K562 (cell line): ENCODE measurements around the gene DYNLL1. TPM values are rescaled to one million over a fixed set of nuclear protein-coding genes. Genes with fewer than 3 reads are reported as not detected.
A peak's percentile ranks its signal among the peaks of the same experiment; 100 is the strongest.

Experiments used
- ATAC-seq: fragments of 200-7000 bp; cut with Tn5 transposase; 3 replicates; pipeline ENCODE4 v1.9.1; 2020; ENCODE audit warnings: moderate library complexity
- BruUV-seq: library from RNA; stranded (reverse); fragments of 400-500 nt; replicated peaks from 2 replicates; lab custom pipeline; 2021; lab: Mats Ljungman, UMichigan
- CTCF ChIA-PET: fragments of 300-600 bp; formaldehyde crosslinking; extraction: SDS; loops from one replicate; lab custom pipeline; 2021; ENCODE audit warnings: low intra/inter-chr PET ratio; lab: Yijun Ruan, JAX
- POLR2A ChIA-PET: fragments of 300-600, 350-650 bp; sonication (Branson Sonifier 250); formaldehyde crosslinking; extraction: SDS; loops from one replicate; lab custom pipeline; 2021; ENCODE audit warnings: antibody characterized with exemption, inconsistent platforms; lab: Yijun Ruan, JAX
- DNase-seq, 4 experiments: peaks; one replicate each; pipeline versions ENCODE4 v3.0.0 to v3.0.0-alpha.2; 2011 to 2018; ENCODE audit warnings: low spot score in 3 of 4, mixed read lengths in 3 of 4; ENCODE audit errors: extremely low read depth in 1 of 4
- FAIRE-seq: peaks from 2 replicates; lab custom pipeline; 2011; peaks lifted over from hg19 to GRCh38; lab: Jason Lieb, UNC
- H2AFZ ChIP-seq: 2 replicates; pipeline ENCODE4 v1.6.0; 2011; ENCODE audit warnings: low read depth, low read length, control low read depth, inconsistent platforms
- H3K27ac ChIP-seq: fragments of 200-600 bp; 3 replicates; pipeline ENCODE4 v1.8.0; 2011; ENCODE audit warnings: low read depth, mild to moderate bottlenecking, control low read depth, inconsistent platforms, low read length, moderate library complexity, mixed read lengths; ENCODE audit errors: extremely low read depth
- H3K27me3 ChIP-seq, 2 experiments: fragments of 300-600 bp in 1 of 2; 2 replicates in 1 of 2; 3 replicates in 1 of 2; pipeline versions ENCODE4 v1.6.0 to v1.8.0; 2011; ENCODE audit warnings: inconsistent platforms in 2 of 2, low read length in 2 of 2, mild to moderate bottlenecking in 1 of 2, mixed read lengths in 1 of 2, moderate library complexity in 1 of 2; ENCODE audit not compliant: control insufficient read depth in 2 of 2, insufficient read depth in 2 of 2
- H3K36me3 ChIP-seq: fragments of 300-600 bp; 3 replicates; pipeline ENCODE4 v1.8.0; 2011; ENCODE audit warnings: mild to moderate bottlenecking, low read length, inconsistent platforms; ENCODE audit not compliant: control insufficient read depth, insufficient read depth
- H3K4me1 ChIP-seq, 2 experiments: fragments of 200-600 bp in 1 of 2; replicated peaks in 1 of 2; 2 replicates in 1 of 2; 3 replicates in 1 of 2; pipeline versions ENCODE4 v1.5.1 to v1.8.0; 2011; ENCODE audit warnings: inconsistent platforms in 2 of 2, low read length in 2 of 2, mild to moderate bottlenecking in 1 of 2, mixed read lengths in 1 of 2, moderate library complexity in 1 of 2; ENCODE audit not compliant: control insufficient read depth in 2 of 2, insufficient read depth in 2 of 2
- H3K4me2 ChIP-seq: 2 replicates; pipeline ENCODE4 v1.6.1; 2011; ENCODE audit warnings: low read length, control low read depth, inconsistent platforms, mixed read lengths; ENCODE audit not compliant: insufficient read depth
- H3K4me3 ChIP-seq: fragments of 200-600 bp; sonication (generic), shearing (Covaris generic); 2 replicates; pipeline ENCODE4 v1.5.1; 2016; ENCODE audit warnings: control low read depth, inconsistent platforms
- H3K79me2 ChIP-seq: fragments of 200-600 bp; 3 replicates; pipeline ENCODE4 v1.8.0; 2011; ENCODE audit warnings: low read length, inconsistent platforms; ENCODE audit not compliant: control insufficient read depth, insufficient read depth
- H3K9ac ChIP-seq, 2 experiments: 2 replicates each; pipeline versions ENCODE4 v1.6.0 to v1.6.1; 2011; ENCODE audit warnings: low read depth in 2 of 2, low read length in 2 of 2, control low read depth in 1 of 2, inconsistent platforms in 1 of 2, mild to moderate bottlenecking in 1 of 2, mixed read lengths in 1 of 2; ENCODE audit not compliant: insufficient read depth in 1 of 2
- H3K9me1 ChIP-seq: one replicate; pipeline ENCODE4 v1.6.0; 2011; ENCODE audit warnings: inconsistent platforms, mild to moderate bottlenecking, low read length, moderate library complexity; ENCODE audit not compliant: control insufficient read depth, insufficient read depth
- H3K9me3 ChIP-seq: replicated peaks from 2 replicates; pipeline ENCODE4 v1.5.1; 2011; ENCODE audit warnings: low read depth, low read length, inconsistent platforms; ENCODE audit not compliant: control insufficient read depth, insufficient read depth
- H4K20me1 ChIP-seq: replicated peaks from 2 replicates; pipeline ENCODE4 v1.6.1; 2011; ENCODE audit warnings: low read length, inconsistent platforms, mixed read lengths; ENCODE audit not compliant: control insufficient read depth, insufficient read depth
- CREM ChIP-seq: IDR thresholded peaks from 2 replicates; pipeline ENCODE4 v1.6.1; 2014; ENCODE audit warnings: antibody characterized with exemption, low read depth
- ETV5 ChIP-seq: sonication (generic); formaldehyde crosslinking; IDR thresholded peaks from 2 replicates; pipeline ENCODE4 v1.4.0; 2020; ENCODE audit warnings: low read depth, mild to moderate bottlenecking, missing genetic modification reagents
- FOXK1 ChIP-seq: sonication (generic); formaldehyde crosslinking; IDR thresholded peaks from 2 replicates; pipeline ENCODE4 v1.8.0; 2022; ENCODE audit warnings: missing genetic modification reagents, mild to moderate bottlenecking, borderline replicate concordance
- HDGF ChIP-seq: fragments of 450-650 bp; IDR thresholded peaks from 2 replicates; pipeline ENCODE4 v1.6.1; 2016
- NR2C2 ChIP-seq, 2 experiments: fragments of 200-800 bp in 1 of 2; sonication (Bioruptor generic) in 1 of 2; sonication (generic) in 1 of 2; formaldehyde crosslinking in 1 of 2; IDR thresholded peaks; 2 replicates each; pipeline versions ENCODE4 v1.6.1 to v1.8.0; 2016 to 2022; ENCODE audit warnings: mild to moderate bottlenecking in 1 of 2, missing compliant biosample characterization in 1 of 2, missing genetic modification characterization in 1 of 2, missing genetic modification reagents in 1 of 2
- XRCC3 ChIP-seq: fragments of 450-650 bp; IDR thresholded peaks from 2 replicates; pipeline ENCODE4 v1.6.1; 2017; ENCODE audit warnings: mild to moderate bottlenecking, moderate library complexity
- XRCC5 ChIP-seq: fragments of 200-400 bp; formaldehyde crosslinking; IDR thresholded peaks from 2 replicates; pipeline ENCODE4 v1.6.1; 2017; ENCODE audit warnings: low read depth, mild to moderate bottlenecking, low read length
- ZC3H4 ChIP-seq: sonication (generic); formaldehyde crosslinking; IDR thresholded peaks from 2 replicates; pipeline ENCODE4 v1.9.0; 2021; ENCODE audit warnings: missing genetic modification reagents, borderline replicate concordance
- WGBS: fragments of 100-300 bp; shearing (Covaris generic); methylation state at CpG from one replicate; pipeline ENCODE4 v1.1.6; 2016; ENCODE audit warnings: low coverage, mixed read lengths; ENCODE audit not compliant: insufficient coverage; ENCODE audit errors: missing lambda C conversion rate; 5-methylcytosine and 5-hydroxymethylcytosine counted together
- in situ Hi-C: fragments of 300-500 bp; cut with MboI; formaldehyde crosslinking; loops from 4 replicates; pipeline ENCODE4 v1.15.0; 2018; ENCODE audit warnings: inconsistent platforms, mixed read lengths
- intact Hi-C: fragments of 100-400 bp; cut with micrococcal nuclease; formaldehyde crosslinking; loops from 2 replicates; pipeline ENCODE4 v1.14.2; 2022
- polyA plus RNA-seq, 8 experiments: library from polyadenylated mRNA; depleted of rRNA in 4 of 8; stranded (reverse) in 5 of 8; unstranded in 3 of 8; fragments of >200 nt; fragmentation: Nextera tagmentation in 2 of 8; fragmentation: Illumina TruSeq in 1 of 8; extraction: Ambion mirVana in 2 of 8; extraction: Trizol in 1 of 8; gene quantifications; 2 replicates each; pipeline versions ENCODE4 v1.2.1 to v1.2.3, GENCODE V29; 2011 to 2014; ENCODE audit warnings: inconsistent platforms in 1 of 8, missing spikeins in 1 of 8
- total RNA-seq, 7 experiments: library from RNA; depleted of rRNA in 6 of 7; stranded (reverse); fragments of >200 nt in 6 of 7; fragmentation: Illumina TruSeq in 2 of 7; extraction: Trizol in 2 of 7; gene quantifications; 2 replicates each; pipeline versions ENCODE4 v1.2.1 to v1.2.3, GENCODE V29; 2011 to 2021; ENCODE audit warnings: low replicate concordance in 1 of 7

Gene DYNLL1
- total and polyA plus RNA-seq, 9 of the 15 experiments (the other 6 are each of a cell fraction or from before 2014, with no cell fraction given): 303 to 1,112 (median 468) TPM

DNA sequence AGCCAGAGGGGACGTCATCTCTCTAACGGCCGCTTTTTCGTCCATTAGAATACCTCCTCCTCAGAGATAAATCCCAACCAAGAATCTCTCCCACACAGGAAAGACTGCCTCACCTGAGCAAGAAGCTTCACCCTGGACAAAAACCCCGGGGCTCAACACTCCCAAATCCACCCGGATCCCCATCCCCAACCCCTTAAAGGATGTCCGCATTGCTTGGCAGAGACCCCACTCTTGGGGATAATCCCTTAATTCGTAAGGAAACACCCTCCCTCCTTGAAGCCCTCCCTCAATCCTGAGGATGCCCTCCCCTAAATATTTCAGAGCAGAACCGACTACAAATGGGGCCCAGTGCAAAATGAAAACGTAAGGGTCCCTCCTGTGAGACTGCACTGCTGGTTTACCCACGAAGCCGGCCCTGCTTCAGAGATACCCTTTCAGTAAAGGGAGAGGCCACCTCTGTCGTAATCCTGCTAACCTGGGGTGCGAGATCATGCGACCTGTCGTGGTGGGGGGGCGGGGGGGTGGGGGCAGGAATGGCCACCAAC lies 655 bp upstream of the DYNLL1 start:
- intact Hi-C loops (no loop called here), in situ Hi-C loops (no loop called here)
- Histone ChIP-seq H3K9me3 (0 out of 2 replicates have a peak, but pooled peaks cover 2% of the 10 kb centered on the region), H3K27me3 (no peaks in the 10 kb centered on the region), H4K20me1 (peaks cover 12% of the 10 kb centered on the region; the same call in 1 of the 2 replicates), H2AFZ (peak overlapping the region; percentile 85), H3K4me1 (peaks cover 2 to 15% of the 10 kb centered on the region in 2 experiments; a peak in 4 of 5 replicates), H3K4me2 (peak overlapping the region; percentile 96), H3K36me3 (peaks cover 40% of the 10 kb centered on the region; the same call in 2 of the 3 replicates), H3K4me3 (peak overlapping the region; percentile 97), H3K79me2 (peaks cover 43% of the 10 kb centered on the region), H3K27ac (peak overlapping the region; percentile 54), H3K9me1 (no peaks in the 10 kb centered on the region), H3K9ac (peak overlapping the region; percentile 77 to 88)
- DNase-seq (peak in 2 of 4 experiments; percentile 12 to 41), FAIRE-seq (no peak), ATAC-seq (peak; percentile 7)
- ChIA-PET CTCF (no interaction called here), POLR2A (interaction anchor here (0.6 to 2.3 kb wide), 17 partner anchors 8 to 294 kb away, joined by 3 to 14 read pairs (median 4); partner anchors contain the start of genes COQ5 and RPLP0)
- TF ChIP-seq ETV5 (CRISPR knock-in tag) (0 out of 2 replicates have a peak, but pooled peaks have one; percentile 16), NR2C2 (CRISPR knock-in tag; IDR thresholded peaks at IDR 0.05) (no peak), NR2C2 (tag; IDR thresholded peaks at IDR 0.05) (peak; percentile 48; the same call in 1 of the 2 replicates), CREM (0 out of 2 replicates have a peak, but pooled peaks have one; percentile 12), XRCC3 (no peak), XRCC5 (0 out of 2 replicates have a peak, but pooled peaks have one; percentile 22), HDGF (0 out of 2 replicates have a peak, but pooled peaks have one; percentile 25), ZC3H4 (CRISPR knock-in tag) (0 out of 2 replicates have a peak, but pooled peaks have one; percentile 64), FOXK1 (no peak)
- no TSS peak for BruUV-seq
- 2% methylated on average over 15 of the region's 17 CpGs for WGBS
